ENCODE measurements around the gene FER.
"Not testable (repeated sequence)": the region's sequence is repeated elsewhere in the genome, so short reads cannot be mapped to it uniquely, and the experiment has no call there.

FER gene

GRCh38 chr5:109168151-109168550 is 420.5 kb downstream of the FER start:
- TF ChIP-seq CTCF (conservative IDR thresholded peaks at IDR 0.05; ENCODE audit: control insufficient read depth, insufficient read depth, low read depth, low read length): no peak

GRCh38 chr5:109170629-109171350 is 423.1 kb downstream of the FER start:
- DNase-seq (ENCODE audit: low read depth): no peak
- no peak for TF ChIP-seq CTCF (conservative IDR thresholded peaks at IDR 0.05; ENCODE audit: control insufficient read depth, insufficient read depth, low read depth, low read length)
- no peak overlapping the region for H3K4me3 ChIP-seq (ENCODE audit: control insufficient read depth, low read depth, low read length)

More at GRCh38 chr5:109168151-109168550, 420.5 kb downstream of the FER start:
- no peak for DNase-seq (ENCODE audit: low read depth)
- H3K4me3 ChIP-seq (ENCODE audit: control insufficient read depth, low read depth, low read length): no peak overlapping the region

DNA sequence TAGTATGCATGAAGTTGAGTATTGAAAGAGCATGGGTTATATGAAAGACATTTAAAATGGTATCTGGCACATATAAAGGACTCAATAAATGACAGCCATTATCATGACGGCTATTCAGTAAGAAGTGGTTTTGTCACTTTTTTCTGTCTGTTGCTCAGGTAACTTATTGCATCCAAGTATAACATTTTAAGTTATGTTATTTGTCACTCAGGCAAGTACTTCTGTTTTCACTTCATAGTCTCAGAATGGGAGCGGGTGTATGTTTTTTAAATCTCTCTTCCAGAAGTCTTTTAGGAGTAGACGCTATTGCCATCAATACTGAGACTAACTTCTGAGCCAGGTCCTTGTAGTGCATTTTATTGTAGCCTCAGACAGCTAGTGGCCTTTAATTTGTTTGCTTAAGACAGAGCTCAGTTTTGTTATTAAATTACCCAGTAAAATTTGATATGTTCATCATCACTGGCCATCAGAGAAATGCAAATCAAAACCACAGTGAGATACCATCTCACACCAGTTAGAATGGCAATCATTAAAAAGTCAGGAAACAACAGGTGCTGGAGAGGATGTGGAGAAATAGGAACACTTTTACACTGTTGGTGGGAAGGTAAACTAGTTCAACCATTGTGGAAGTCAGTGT is 423.9 kb downstream of the FER start:
- not testable (repeated sequence) for H3K4me3 ChIP-seq (ENCODE audit: control insufficient read depth, low read depth, low read length); DNase-seq (ENCODE audit: low read depth)

DNA sequence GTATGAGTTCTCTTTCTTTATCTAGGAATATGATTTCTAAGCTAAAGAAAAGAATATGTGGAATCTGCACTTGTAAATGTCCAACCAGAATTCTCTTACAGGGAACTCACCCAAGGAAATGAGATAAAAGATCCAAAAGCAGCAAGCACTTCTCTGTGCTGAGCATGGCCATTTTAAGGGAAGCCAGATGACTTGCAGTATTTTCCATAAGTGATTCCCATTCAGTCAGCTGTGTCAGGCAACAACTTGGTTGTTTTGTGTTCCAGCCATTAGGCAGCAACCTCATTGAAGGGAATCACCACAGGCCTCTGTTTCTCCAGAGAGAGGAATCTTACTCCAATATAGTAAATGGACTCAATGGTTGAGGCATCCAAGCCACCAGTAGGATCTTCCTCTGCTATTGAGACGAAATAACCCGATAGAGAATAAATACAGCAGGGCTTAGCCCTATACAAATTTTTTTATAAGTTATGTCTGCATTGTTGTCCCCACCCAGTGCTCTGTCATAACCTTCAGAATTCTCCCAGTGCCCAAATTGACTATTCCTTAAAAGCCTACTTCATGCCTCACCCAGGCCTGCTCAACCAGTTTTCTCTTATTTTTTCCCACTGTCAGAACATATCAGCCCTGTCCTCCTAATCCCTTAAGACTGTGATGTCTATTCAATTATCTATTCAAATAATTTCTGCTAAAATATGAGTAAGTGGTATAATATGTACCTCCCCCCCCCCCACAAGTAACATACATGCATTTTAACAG is 425.5 kb downstream of the FER start:
- no peak for TF ChIP-seq CTCF (conservative IDR thresholded peaks at IDR 0.05; ENCODE audit: control insufficient read depth, insufficient read depth, low read depth, low read length)
- no peak for DNase-seq (ENCODE audit: low read depth)
- H3K4me3 ChIP-seq (ENCODE audit: control insufficient read depth, low read depth, low read length): no peak overlapping the region

- no peak for TF ChIP-seq CTCF (conservative IDR thresholded peaks at IDR 0.05; ENCODE audit: control insufficient read depth, insufficient read depth, low read depth, low read length)
- DNase-seq (ENCODE audit: low read depth): peak; percentile 6
- H3K4me3 ChIP-seq (ENCODE audit: control insufficient read depth, low read depth, low read length): no peak overlapping the region
Measured at GRCh38 chr5:109177227-109177626, 429.5 kb downstream of the FER start.

GRCh38 chr5:109177782-109178181 is 430.1 kb downstream of the FER start:
- no peak for DNase-seq (ENCODE audit: low read depth)
- TF ChIP-seq CTCF (conservative IDR thresholded peaks at IDR 0.05; ENCODE audit: control insufficient read depth, insufficient read depth, low read depth, low read length): no peak

GRCh38 chr5:109180668-109181067 is 433.0 kb downstream of the FER start:
- no peak overlapping the region for H3K4me3 ChIP-seq (ENCODE audit: control insufficient read depth, low read depth, low read length)
- TF ChIP-seq CTCF (conservative IDR thresholded peaks at IDR 0.05; ENCODE audit: control insufficient read depth, insufficient read depth, low read depth, low read length): no peak
- no peak for DNase-seq (ENCODE audit: low read depth)

More at GRCh38 chr5:109177782-109178181, 430.1 kb downstream of the FER start:
- no peak overlapping the region for H3K4me3 ChIP-seq (ENCODE audit: control insufficient read depth, low read depth, low read length)
